Mesodermal cell (in vitro differentiated cells): ENCODE results near the gene TEKT5.

Experiments
- H3K27ac ChIP-seq: 2 replicates; pipeline ENCODE4 v1.7.0; 2013; ENCODE audit warnings: mild to moderate bottlenecking, low read depth, low read length, moderate library complexity; ENCODE audit not compliant: severe bottlenecking
- H3K36me3 ChIP-seq: 2 replicates; pipeline ENCODE4 v1.7.1; 2013; ENCODE audit warnings: mild to moderate bottlenecking, low read length, moderate library complexity; ENCODE audit not compliant: control insufficient read depth, insufficient read depth
- H3K4me1 ChIP-seq: one replicate; pipeline ENCODE4 v1.7.1; 2013; ENCODE audit warnings: mild to moderate bottlenecking, low read length; ENCODE audit not compliant: insufficient read depth, control insufficient read depth, poor library complexity, severe bottlenecking
- H3K4me3 ChIP-seq: 2 replicates; pipeline ENCODE4 v1.7.0; 2013; ENCODE audit warnings: low read length, control low read depth, mild to moderate bottlenecking; ENCODE audit not compliant: insufficient read depth, poor library complexity, severe bottlenecking; ENCODE audit errors: extremely low read depth
- H3K9me3 ChIP-seq: 2 replicates; pipeline ENCODE4 v1.7.1; 2013; ENCODE audit warnings: mild to moderate bottlenecking, low read length, moderate library complexity; ENCODE audit not compliant: control insufficient read depth
- WGBS, 2 experiments: methylation state at CpG; one replicate each; pipeline ENCODE4 v1.1.5; 2013; ENCODE audit warnings: missing lambda C conversion rate in 2 of 2; ENCODE audit not compliant: insufficient coverage in 2 of 2; 5-methylcytosine and 5-hydroxymethylcytosine counted together

TEKT5 gene

GRCh38 chr16:10592611-10593010, 102.1 kb downstream of the TEKT5 start:
- H3K27ac ChIP-seq = no peak overlapping the region
- H3K4me1 ChIP-seq = no peaks in the 10 kb centered on the region
- WGBS, 2 experiments = 80% methylated on average over 1 of the region's 1 CpG; no CpG with 5 or more reads in 1 of the 2 experiments
- H3K36me3 ChIP-seq = no peaks in the 10 kb centered on the region
- H3K9me3 ChIP-seq = no peaks in the 10 kb centered on the region
- no peak overlapping the region for H3K4me3 ChIP-seq

- Histone ChIP-seq H3K27ac (no peak overlapping the region), H3K36me3 (no peaks in the 10 kb centered on the region), H3K4me3 (no peak overlapping the region), H3K4me1 (peaks cover 4% of the 10 kb centered on the region), H3K9me3 (no peaks in the 10 kb centered on the region)
- 92 to 100% methylated on average over 2 to 3 of the region's 4 CpGs for WGBS, 2 experiments
These were observed 104.4 kb downstream of the TEKT5 start for GRCh38 chr16:10590342-10590741.

GRCh38 chr16:10589109-10589508, 105.6 kb downstream of the TEKT5 start:
- Histone ChIP-seq H3K36me3 (no peaks in the 10 kb centered on the region), H3K27ac (no peak overlapping the region), H3K4me1 (peaks cover 10% of the 10 kb centered on the region), H3K4me3 (no peak overlapping the region), H3K9me3 (no peaks in the 10 kb centered on the region)
- WGBS, 2 experiments = 76 to 92% methylated on average over 2 of the region's 5 CpGs

- H3K27ac ChIP-seq = no peak overlapping the region
- WGBS, 2 experiments = 83 to 88% methylated on average over 1 of the region's 2 CpGs
- no peaks in the 10 kb centered on the region for H3K9me3 ChIP-seq
- H3K4me3 ChIP-seq = no peak overlapping the region
- H3K36me3 ChIP-seq = no peaks in the 10 kb centered on the region
- peaks cover 10% of the 10 kb centered on the region for H3K4me1 ChIP-seq
These were observed 107.1 kb downstream of the TEKT5 start for GRCh38 chr16:10587622-10588021.

GRCh38 chr16:10584981-10585438, 109.7 kb downstream of the TEKT5 start:
- H3K4me1 ChIP-seq = peaks cover 10% of the 10 kb centered on the region

GRCh38 chr16:10583269-10583668, 111.5 kb downstream of the TEKT5 start:
- no peaks in the 10 kb centered on the region for H3K36me3 ChIP-seq
- H3K27ac ChIP-seq = no peak overlapping the region
- peaks cover 20% of the 10 kb centered on the region for H3K4me1 ChIP-seq
- 86 to 100% methylated on average over 1 of the region's 4 CpGs for WGBS, 2 experiments
- H3K9me3 ChIP-seq = no peaks in the 10 kb centered on the region
- H3K4me3 ChIP-seq = no peak overlapping the region

More at GRCh38 chr16:10584981-10585438, 109.7 kb downstream of the TEKT5 start:
- H3K9me3 ChIP-seq = no peaks in the 10 kb centered on the region
- no peak overlapping the region for H3K4me3 ChIP-seq
- H3K36me3 ChIP-seq = no peaks in the 10 kb centered on the region
- WGBS, 2 experiments = 70 to 100% methylated on average over 1 to 4 of the region's 5 CpGs
- H3K27ac ChIP-seq = no peak overlapping the region

GRCh38 chr16:10581507-10581906, 113.2 kb downstream of the TEKT5 start:
- H3K4me1 ChIP-seq = peaks cover 34% of the 10 kb centered on the region
- 60% methylated on average over 1 of the region's 2 CpGs; no CpG with 5 or more reads in 1 of the 2 experiments for WGBS, 2 experiments
- H3K4me3 ChIP-seq = no peak overlapping the region
- H3K36me3 ChIP-seq = no peaks in the 10 kb centered on the region
- H3K9me3 ChIP-seq = no peaks in the 10 kb centered on the region
- H3K27ac ChIP-seq = no peak overlapping the region

GRCh38 chr16:10580883-10581247, 113.9 kb downstream of the TEKT5 start:
- H3K9me3 ChIP-seq = no peaks in the 10 kb centered on the region
- WGBS, 2 experiments = 42 to 70% methylated on average over 2 to 3 of the region's 7 CpGs
- H3K36me3 ChIP-seq = no peaks in the 10 kb centered on the region
- peak overlapping the region; percentile 63 for H3K4me3 ChIP-seq
- H3K27ac ChIP-seq = peak overlapping the region; percentile 49
- peaks cover 41% of the 10 kb centered on the region for H3K4me1 ChIP-seq

GRCh38 chr16:10579965-10580882, 114.5 kb downstream of the TEKT5 start, which contains the start of gene EMP2:
Gene EMP2 (minus strand): TSS chr16:10580598. CDS start chr16:10547617, 32,981 bp downstream.
- peak within 1 kb of the TSS; percentile 59 for H3K27ac ChIP-seq
- no peaks in the 10 kb centered on the region for H3K9me3 ChIP-seq
- WGBS, 2 experiments = 0 to 1% methylated on average over 61 to 69 of the region's 91 CpGs
- H3K4me1 ChIP-seq = peaks cover 41% of the 10 kb centered on the region
- peak within 1 kb of the TSS; percentile 63 for H3K4me3 ChIP-seq
- no peaks in the 10 kb centered on the region for H3K36me3 ChIP-seq

- Histone ChIP-seq H3K4me1 (peaks cover 37% of the 10 kb centered on the region), H3K4me3 (peak overlapping the region; percentile 63), H3K27ac (no peak overlapping the region), H3K36me3 (no peaks in the 10 kb centered on the region), H3K9me3 (no peaks in the 10 kb centered on the region)
- 8 to 11% methylated on average over 2 to 5 of the region's 6 CpGs for WGBS, 2 experiments
These were observed 115.2 kb downstream of the TEKT5 start for GRCh38 chr16:10579575-10579964.
